HG02623 (cell line): Measurements from ENCODE around the gene CCNF.
A peak's percentile ranks its signal among the peaks of the same experiment; 100 is the strongest.

Experiments
- ATAC-seq: cut with Tn5 transposase; IDR thresholded peaks from one replicate; pipeline ENCODE4 v1.9.1; 2021; ENCODE audit warnings: moderate library complexity; ENCODE audit not compliant: unreplicated experiment

The CCNF gene

DNA sequence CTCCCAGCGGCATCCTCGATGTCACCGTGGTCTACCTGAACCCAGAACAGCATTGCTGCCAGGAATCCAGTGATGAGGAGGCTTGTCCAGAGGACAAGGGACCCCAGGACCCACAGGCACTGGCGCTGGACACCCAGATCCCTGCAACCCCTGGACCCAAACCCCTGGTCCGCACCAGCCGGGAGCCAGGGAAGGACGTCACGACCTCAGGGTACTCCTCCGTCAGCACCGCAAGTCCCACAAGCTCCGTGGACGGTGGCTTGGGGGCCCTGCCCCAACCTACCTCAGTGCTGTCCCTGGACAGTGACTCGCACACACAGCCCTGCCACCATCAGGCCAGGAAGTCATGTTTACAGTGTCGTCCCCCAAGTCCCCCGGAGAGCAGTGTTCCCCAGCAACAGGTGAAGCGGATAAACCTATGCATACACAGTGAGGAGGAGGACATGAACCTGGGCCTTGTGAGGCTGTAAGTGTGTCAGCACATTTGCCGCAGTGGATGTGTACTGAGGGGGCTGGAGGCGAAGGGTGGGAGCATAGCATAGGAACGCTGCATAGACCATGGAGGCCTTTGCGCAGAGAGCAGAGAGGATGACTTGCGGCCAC is 27.4 kb downstream of the CCNF start:
- no peak for ATAC-seq

GRCh38 chr16:2457267-2457666 is 28.0 kb downstream of the CCNF start:
- no peak for ATAC-seq

- no peak for ATAC-seq
Observed at GRCh38 chr16:2457946-2458345, 28.7 kb downstream of the CCNF start.

GRCh38 chr16:2458887-2459646 is 29.8 kb downstream of the CCNF start:
- ATAC-seq = no peak

DNA sequence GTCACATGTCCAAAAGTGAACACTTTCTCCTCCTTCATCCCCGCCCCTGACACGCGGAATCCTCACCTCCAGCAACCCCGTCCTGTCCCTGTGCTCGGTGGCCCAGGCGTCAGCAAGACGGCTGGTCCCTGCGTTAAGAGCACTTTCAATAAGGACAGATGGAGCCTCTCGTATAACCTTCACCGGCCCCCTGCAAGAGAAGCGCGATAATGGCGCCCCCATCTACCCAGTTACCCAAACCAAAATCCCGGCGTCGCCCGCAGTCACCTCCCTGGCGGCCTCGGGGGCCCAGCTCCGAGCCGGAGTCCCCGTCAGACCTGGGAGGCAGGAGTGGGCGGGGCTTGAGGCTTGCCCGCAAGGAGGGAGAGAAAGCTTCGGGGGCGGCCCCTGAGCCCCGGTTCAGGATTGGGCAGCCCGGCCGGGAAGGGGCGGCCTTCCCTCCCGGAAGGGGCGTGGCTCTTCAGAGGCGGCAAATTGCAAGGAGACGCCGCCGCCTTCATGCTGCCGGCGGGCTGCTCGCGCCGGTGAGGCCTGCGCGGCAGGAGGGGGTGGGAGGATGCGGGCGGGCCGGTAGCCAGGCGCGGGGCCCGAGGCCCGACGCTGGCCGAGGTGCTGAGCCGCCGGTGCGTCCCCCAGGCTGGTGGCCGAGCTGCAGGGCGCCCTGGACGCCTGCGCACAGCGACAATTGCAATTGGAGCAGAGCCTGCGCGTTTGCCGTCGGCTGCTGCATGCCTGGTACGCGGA is 30.6 kb downstream of the CCNF start, which contains the start of gene TEDC2:
Gene TEDC2, plus strand, starts transcription at position 463 of the 744 bp plus-strand sequence. Its CDS starts 36 bp downstream, at position 499.
- ATAC-seq = peak; percentile 86

DNA sequence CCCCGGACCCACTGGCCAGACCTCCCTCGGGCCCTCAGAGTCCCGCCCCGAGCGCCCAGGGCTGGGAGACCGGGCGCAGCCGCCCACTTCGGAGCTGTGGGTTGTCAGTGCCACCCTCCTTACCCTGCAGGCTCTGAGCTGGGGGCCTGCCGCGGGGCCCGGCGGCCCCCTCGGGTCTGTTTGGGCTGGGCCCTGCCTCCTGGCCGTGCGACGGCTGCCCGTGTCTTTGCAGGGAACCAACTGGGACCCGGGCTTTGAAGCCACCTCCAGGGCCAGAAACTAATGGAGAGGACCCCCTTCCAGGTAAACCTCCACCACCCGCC is 31.1 kb downstream of the CCNF start:
- no peak for ATAC-seq

- ATAC-seq = no peak
Observed at GRCh38 chr16:2460916-2461315, 31.7 kb downstream of the CCNF start.

DNA sequence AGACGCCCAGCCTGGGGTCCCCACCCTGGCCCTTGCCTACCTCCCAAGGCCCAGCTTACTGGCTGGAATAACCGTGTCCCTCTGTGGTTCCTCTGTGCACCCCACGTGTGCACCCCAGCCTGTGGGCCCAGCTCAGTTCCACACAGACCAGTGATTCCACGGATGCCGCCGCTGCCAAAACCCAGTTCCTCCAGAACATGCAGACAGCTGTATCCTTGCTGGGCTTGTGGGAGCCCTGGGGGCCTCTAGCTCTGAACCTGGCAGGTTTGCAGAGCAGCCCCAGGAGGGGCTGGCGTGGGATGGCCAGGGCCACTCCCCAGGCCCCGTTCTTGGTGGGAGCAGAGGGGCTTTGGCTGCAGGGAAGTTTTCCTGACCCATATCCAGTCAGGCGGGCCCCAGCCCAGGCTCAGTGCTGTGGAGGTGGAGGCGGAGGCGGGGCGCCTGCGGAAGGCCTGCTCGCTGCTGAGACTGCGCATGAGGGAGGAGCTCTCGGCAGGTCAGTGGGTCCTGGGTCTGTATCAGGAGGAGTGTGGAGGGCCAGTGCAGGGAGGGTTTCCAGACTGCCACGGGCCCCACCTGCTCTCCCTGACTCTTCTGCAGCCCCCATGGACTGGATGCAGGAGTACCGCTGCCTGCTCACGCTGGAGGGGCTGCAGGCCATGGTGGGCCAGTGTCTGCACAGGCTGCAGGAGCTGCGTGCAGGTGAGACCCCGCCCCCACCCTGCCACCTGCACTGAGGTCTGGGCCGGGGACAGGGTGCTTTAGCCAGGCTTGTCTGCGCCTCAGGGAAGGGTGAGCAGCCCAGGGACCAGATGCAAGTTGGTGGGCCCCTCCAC is 33.0 kb downstream of the CCNF start:
- ATAC-seq = no peak

- no peak for ATAC-seq
Observed at GRCh38 chr16:2464333-2464732, 35.1 kb downstream of the CCNF start.

DNA sequence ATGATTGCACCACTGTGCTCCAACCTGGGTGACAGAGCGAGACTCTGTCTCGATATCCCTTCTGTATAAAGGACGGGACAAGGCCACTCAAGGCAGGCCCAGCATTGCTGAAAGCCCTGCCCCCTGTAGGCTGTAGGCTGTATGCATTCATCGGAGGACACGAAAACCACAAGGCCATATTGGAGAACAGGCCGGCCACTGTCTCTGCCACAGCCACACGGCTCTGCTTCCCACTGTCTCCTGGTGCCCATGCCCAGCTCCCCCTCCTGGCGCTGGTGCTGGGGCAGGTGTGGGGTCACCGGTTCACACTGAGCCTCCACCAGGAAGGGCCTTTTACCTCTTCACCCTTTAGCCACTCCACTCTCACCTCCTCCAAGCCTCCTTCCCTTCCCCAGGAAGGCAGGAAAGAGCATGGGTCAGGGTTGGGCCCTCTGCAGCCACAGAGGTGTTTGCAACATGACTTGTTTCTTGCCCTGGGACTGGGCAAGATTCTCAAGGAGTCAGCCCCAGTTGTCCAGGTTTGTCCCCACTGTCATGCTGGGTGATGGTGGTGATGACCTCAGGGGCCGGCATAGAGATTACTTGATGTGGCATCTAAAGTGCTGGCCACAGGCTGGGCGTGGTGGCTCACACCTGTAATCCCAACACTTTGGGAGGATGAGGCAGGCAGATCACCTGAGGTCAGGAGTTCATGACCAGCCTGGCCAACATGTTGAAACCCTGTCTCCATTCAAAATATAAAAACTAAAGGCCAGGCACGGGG is 36.6 kb downstream of the CCNF start:
- no peak for ATAC-seq

DNA sequence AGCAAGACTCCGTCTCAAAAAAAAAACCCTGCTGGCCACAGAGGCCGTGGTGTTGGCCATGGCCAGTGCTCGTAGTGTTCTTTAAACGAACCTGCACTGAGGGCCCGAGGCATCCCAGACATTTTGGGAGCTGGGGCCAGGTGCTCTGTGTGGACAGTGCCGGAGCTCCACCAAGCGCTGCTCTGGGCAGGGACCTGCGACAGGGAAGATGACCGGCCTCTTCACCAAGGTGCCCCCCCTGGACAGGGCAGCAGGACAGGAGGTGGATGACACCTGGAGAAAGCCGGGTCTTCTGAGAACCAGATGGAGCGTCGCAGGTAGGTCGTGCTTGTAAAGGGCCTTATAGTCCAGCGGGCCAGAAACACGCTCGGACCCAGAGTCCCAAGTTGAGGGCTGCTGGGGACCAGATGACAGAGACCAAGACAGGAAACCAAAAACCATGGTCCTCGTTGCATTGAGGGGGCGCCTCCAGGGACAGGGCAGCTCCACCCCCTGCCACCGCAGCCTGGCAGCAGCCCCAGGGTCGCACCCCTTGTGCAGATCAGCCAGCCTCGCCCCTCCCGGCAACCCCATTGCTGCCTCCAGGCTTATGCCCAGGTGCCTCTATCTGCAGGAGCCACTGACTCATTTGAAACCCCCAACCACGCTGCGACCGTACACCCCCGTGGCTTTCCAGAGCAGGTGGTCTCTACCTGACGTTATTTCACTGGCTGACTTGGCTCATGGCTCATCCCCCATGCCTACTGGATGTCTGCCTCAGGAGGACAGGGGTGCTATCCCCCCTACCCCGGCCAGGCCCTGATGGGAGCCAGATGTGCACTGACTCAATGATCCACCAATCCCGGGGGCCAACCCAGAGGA is 37.6 kb downstream of the CCNF start:
- no peak for ATAC-seq

DNA sequence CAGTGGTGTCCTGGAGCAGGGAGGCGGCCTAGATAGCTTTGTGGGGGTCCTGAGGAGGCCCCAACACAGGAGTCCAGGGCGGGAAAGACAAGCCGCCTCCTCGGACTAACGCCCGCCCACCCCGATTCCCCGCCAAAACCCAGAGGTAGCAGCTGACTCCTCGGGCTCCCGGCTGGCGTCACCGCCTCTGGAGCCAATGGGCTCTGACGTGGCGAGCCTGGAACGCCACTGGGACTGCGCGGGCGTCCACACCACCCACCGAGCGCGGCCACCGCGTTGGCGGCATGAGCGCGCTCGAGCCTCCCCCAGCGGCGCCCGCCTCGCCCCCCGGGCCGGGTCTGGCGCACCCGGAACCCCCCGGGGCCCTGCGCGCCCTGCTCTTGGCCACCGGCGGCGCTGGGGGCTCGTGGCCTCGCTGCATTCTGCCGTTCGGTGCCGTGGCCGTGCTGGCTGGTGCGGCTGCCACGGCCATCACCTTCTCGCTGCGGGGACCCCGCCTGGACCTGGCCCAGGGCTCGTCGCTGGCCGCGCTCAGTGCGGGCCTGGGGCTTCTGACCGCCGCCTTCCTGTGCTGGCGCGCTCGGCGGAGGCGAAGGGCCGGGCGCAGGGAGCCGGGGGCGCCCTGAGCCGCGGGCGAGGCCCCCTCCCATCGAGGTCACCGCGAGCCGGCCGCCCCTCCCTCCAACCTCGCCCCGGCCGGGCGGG is 38.4 kb downstream of the CCNF start:
- no peak for ATAC-seq

DNA sequence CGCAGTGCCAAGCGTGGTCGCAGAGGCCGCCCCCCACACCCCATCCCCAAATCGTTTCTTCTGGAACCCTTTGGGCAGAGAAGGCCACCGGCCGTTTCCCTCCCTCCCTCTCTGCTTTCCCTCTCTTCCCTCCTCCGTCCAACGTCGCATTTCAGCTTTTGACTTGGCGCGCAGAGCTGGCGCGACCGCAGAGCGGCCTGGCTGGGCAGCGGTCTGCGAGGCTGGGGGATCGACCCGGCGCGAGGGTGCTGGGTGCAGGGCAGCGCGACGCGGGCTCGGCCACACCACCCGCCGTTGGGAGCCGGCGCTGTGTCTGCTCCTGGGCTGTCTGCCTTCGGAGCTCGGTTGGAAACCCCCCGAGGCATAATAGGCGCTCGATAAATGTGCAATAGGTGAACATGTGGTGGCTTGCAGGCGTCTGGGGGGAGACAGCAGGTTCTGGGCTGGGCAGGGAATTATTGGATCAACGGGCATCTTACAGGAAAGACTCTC is 39.0 kb downstream of the CCNF start:
- ATAC-seq = no peak

GRCh38 chr16:2468725-2469398 is 39.6 kb downstream of the CCNF start:
- peak; percentile 36 for ATAC-seq

DNA sequence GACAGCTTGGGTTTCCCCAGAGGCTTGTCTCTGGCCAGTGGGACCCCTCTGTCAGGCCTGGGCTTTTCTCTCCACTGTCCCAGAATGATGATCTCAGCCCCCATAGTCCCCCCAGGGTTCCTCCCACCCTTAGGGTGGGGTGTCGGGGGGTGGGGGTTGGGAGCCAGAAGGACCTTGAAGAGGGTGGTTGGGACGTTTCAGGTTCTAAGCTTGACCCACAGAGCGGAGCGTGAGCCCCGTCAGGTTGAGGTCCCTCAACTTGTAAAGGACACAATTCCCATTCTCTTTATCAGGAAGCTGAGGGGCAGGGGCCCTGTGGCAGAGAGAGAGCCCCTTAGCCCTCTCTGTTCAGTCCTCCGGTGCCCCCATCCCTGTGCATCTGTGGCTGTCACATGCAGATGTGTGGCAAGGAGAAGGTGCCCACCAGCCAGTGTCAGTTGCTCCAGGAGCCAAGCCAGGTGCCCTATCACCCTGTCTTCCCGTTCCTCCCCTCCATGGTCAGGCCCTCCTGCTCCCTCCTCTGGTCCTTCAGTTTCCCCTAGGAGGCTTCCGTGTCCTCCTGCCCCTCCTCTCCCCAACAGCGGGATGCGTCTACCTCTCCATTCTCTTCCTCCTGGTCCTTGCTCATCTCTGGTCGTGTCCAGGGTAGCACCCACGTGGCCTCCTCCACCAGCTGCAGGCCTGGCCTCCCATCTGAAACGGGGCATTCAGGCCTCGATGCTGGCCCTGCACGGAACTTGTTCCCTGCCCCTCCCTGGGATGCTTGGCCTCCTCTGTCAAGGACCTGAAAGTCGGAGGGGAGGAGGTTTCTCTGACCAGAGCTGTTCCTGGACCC is 40.4 kb downstream of the CCNF start:
- no peak for ATAC-seq

DNA sequence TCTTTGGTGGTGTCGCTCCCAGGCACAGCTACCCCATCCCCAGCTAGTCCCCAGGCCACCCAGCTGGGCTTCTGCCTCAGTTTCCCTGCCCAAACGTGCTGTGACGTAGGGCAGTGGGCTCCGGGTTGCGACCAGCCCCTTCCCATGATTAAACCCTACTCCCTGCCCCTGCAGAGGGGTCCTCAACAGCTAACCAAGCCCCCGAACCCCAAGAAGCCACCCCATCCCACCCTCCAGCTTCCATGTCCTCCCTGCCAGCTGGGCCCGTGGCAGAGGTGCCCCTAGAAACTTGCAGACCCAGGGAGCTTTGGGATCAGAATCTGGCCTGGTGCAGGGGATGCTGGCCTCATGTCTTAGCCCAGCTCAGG is 41.0 kb downstream of the CCNF start:
- ATAC-seq = no peak

- no peak for ATAC-seq
Observed at GRCh38 chr16:2470603-2471015, 41.4 kb downstream of the CCNF start.
